Stimulated activated CD4-positive, alpha-beta T cell treated with anti-CD3 and anti-CD28 coated beads, Interleukin-12 subunit alpha, Interleukin-12 subunit beta, amount 100 ng/mL, for 4 hours (primary cell): ENCODE results near the gene MB21D2.
"Not testable (repeated sequence)": the region's sequence is repeated elsewhere in the genome, so short reads cannot be mapped to it uniquely, and the experiment has no call there.

ENCODE experiments used
- DNase-seq: peaks from one replicate; pipeline ENCODE4 v3.0.0-alpha.2; 2020

Gene MB21D2

GRCh38 chr3:192794216-192794615, 123.4 kb downstream of the MB21D2 start:
- no peak for DNase-seq

GRCh38 chr3:192788816-192789515, 128.7 kb downstream of the MB21D2 start:
- not testable (repeated sequence) for DNase-seq

- no peak for DNase-seq
These were observed 139.1 kb downstream of the MB21D2 start for GRCh38 chr3:192778508-192778907.

GRCh38 chr3:192774341-192774740, 143.3 kb downstream of the MB21D2 start:
- not testable (repeated sequence) for DNase-seq

GRCh38 chr3:192772240-192772894, 145.3 kb downstream of the MB21D2 start:
- no peak for DNase-seq

GRCh38 chr3:192758654-192759053, 159.0 kb downstream of the MB21D2 start:
- DNase-seq = no peak

DNA sequence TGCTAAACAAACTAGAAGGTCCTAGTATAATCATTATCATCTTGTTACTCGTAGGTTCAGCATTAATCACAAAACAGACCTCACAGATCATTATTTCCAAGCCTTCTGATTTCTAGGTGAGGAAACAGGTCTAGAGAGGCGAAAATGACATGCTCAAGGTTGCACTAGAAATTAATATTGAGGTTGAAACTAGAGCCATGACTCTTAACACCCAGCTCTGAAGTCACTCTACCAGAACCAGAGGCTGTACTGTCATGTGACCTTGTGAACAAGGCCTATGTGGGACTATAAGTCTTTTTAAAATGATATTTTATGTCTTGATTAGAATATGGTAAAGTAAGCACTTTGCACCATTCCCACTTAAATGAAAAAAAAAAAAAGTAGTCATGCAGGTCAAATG, 166.5 kb downstream of the MB21D2 start:
- no peak for DNase-seq

GRCh38 chr3:192750201-192750600, 167.5 kb downstream of the MB21D2 start:
- no peak for DNase-seq

DNA sequence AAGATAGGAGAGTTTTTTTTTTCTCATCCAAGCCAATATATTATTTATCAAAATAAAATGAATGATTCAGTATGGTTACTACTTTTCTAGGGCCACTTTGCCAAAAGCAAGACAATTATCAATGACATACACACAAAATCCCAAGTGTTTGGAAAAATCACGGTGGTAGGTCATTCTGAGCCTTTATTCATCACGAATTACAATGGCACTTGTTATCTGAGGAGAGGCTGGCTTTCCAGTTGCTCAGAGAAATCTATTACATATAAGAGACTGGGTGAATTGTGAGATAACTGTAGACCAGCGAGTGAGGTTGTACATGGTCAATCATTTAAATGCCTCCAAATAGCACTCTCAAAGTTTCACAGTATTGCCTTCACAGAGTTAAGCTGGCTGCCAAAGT, 169.9 kb downstream of the MB21D2 start:
- no peak for DNase-seq

DNA sequence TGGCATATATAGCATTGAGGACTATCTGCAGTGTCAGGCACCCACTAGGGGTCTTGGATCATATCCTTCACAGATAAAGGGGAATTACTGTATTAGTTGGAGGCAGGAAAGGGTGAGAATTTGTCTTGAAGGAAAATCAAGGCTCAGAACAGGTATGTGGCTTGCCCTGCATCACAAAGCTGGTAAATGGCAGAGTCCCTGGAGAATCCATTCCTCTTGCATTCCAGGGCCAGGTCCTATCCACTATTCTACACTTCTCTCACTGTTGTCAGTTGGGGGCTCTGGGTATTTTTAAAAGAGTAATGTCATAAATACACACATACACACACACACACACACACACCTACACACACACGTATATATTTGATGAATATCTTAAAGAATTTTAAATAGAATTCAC, 170.5 kb downstream of the MB21D2 start:
- no peak for DNase-seq
